Hepatocyte (in vitro differentiated cells): Measurements from ENCODE around the gene GNAL. TPM values are rescaled to one million over a fixed set of nuclear protein-coding genes. Genes with fewer than 3 reads are reported as not detected.

Experiments used
- DNase-seq: peaks from one replicate; pipeline ENCODE4 v3.0.0-alpha.2; 2016; ENCODE audit warnings: low spot score
- H2AFZ ChIP-seq: fragments of 200-600 bp; sonication (generic); 2 replicates; pipeline ENCODE4 v1.6.0; 2016; ENCODE audit warnings: antibody characterized with exemption, mild to moderate bottlenecking
- H3K27ac ChIP-seq: fragments of 200-600 bp; sonication (generic); 2 replicates; pipeline ENCODE4 v1.5.1; 2016; ENCODE audit warnings: mild to moderate bottlenecking
- H3K27me3 ChIP-seq: fragments of 200-600 bp; sonication (generic); 2 replicates; pipeline ENCODE4 v1.6.1; 2016
- H3K36me3 ChIP-seq: fragments of 200-600 bp; sonication (generic); replicated peaks from 2 replicates; pipeline ENCODE4 v1.5.1; 2016; ENCODE audit warnings: low read depth; ENCODE audit not compliant: insufficient read depth
- H3K4me1 ChIP-seq: fragments of 200-600 bp; sonication (generic); 2 replicates; pipeline ENCODE4 v1.5.1; 2016; ENCODE audit warnings: mild to moderate bottlenecking, moderate library complexity; ENCODE audit not compliant: insufficient read depth
- H3K4me2 ChIP-seq: fragments of 200-600 bp; sonication (generic); 2 replicates; pipeline ENCODE4 v1.6.0; 2016
- H3K4me3 ChIP-seq: fragments of 200-600 bp; sonication (generic); 2 replicates; pipeline ENCODE4 v1.5.1; 2016; ENCODE audit warnings: mild to moderate bottlenecking
- H3K79me2 ChIP-seq: fragments of 200-600 bp; sonication (generic); 2 replicates; pipeline ENCODE4 v1.6.0; 2017; ENCODE audit warnings: mild to moderate bottlenecking
- H3K9me2 ChIP-seq: fragments of 200-600 bp; sonication (generic); replicated peaks from 2 replicates; pipeline ENCODE4 v1.6.0; 2017; ENCODE audit warnings: mild to moderate bottlenecking; ENCODE audit not compliant: insufficient read depth
- H3K9me3 ChIP-seq: fragments of 200-600 bp; sonication (generic); 2 replicates; pipeline ENCODE4 v1.5.1; 2016; ENCODE audit warnings: low read depth, mild to moderate bottlenecking
- H4K20me1 ChIP-seq: fragments of 200-600 bp; sonication (generic); 2 replicates; pipeline ENCODE4 v1.6.0; 2016; ENCODE audit warnings: mild to moderate bottlenecking; ENCODE audit not compliant: insufficient read depth, poor library complexity, severe bottlenecking
- EZH2 ChIP-seq: fragments of 200-600 bp; sonication (generic); IDR thresholded peaks from 2 replicates; pipeline ENCODE4 v1.6.1; 2016; ENCODE audit warnings: antibody characterized with exemption, mild to moderate bottlenecking, borderline replicate concordance
- EZH2phosphoT487 ChIP-seq: fragments of 200-600 bp; sonication (generic); IDR thresholded peaks from one replicate; pipeline ENCODE4 v1.6.1; 2018; ENCODE audit warnings: antibody characterized with exemption, mild to moderate bottlenecking, low read depth, moderate library complexity; ENCODE audit not compliant: unreplicated experiment, severe bottlenecking
- WGBS: methylation state at CpG from one replicate; pipeline ENCODE4 v1.1.6; 2016; ENCODE audit warnings: low lambda C conversion rate; ENCODE audit errors: missing lambda C conversion rate; 5-methylcytosine and 5-hydroxymethylcytosine counted together
- polyA plus RNA-seq: library from polyadenylated mRNA; unstranded; fragments of >200 nt; fragmentation: Nextera tagmentation; extraction: Ambion mirVana; gene quantifications from 2 replicates; pipeline ENCODE4 v1.2.1, GENCODE V29; 2016
- total RNA-seq: library from RNA; depleted of rRNA; stranded (reverse); fragments of >200 nt; gene quantifications from 2 replicates; pipeline ENCODE4 v1.2.3, GENCODE V29; 2014
- TF ChIP-seq, protein P1 (sequence below): fragments of 200-600 bp; sonication (generic); IDR thresholded peaks from 2 replicates; pipeline ENCODE4 v1.5.1; 2016; ENCODE audit warnings: antibody characterized with exemption, mild to moderate bottlenecking; ENCODE audit not compliant: poor library complexity

The GNAL gene
- total and polyA plus RNA-seq, 2 experiments from 2014 or later: 4.4 to 5.2 TPM

DNA sequence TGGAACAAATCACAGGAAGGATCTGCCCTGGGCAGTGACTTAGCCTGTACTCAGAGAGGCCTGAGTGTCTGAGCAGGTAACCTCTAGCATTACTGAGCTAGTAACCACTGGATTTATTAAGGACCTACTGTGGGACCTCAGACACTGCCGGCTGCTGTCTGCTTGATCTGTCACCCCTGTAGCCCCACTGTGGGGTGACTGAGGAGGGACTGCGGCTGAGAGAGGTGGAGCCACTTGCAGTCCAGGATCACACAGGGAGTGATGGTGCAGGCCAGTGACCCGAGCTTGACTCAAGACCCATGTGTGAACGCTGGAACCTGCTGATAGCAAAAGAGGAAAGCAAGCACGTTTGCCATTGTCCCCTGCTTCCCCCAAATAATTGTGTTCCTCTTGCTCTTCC lies 177.7 kb downstream of the GNAL start:
- WGBS: 78% methylated on average over 5 of the region's 5 CpGs
- TF ChIP-seq, protein P1, sequence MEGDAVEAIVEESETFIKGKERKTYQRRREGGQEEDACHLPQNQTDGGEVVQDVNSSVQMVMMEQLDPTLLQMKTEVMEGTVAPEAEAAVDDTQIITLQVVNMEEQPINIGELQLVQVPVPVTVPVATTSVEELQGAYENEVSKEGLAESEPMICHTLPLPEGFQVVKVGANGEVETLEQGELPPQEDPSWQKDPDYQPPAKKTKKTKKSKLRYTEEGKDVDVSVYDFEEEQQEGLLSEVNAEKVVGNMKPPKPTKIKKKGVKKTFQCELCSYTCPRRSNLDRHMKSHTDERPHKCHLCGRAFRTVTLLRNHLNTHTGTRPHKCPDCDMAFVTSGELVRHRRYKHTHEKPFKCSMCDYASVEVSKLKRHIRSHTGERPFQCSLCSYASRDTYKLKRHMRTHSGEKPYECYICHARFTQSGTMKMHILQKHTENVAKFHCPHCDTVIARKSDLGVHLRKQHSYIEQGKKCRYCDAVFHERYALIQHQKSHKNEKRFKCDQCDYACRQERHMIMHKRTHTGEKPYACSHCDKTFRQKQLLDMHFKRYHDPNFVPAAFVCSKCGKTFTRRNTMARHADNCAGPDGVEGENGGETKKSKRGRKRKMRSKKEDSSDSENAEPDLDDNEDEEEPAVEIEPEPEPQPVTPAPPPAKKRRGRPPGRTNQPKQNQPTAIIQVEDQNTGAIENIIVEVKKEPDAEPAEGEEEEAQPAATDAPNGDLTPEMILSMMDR: no peak
- no peak for TF ChIP-seq EZH2
- Histone ChIP-seq H4K20me1 (no peaks in the 10 kb centered on the region), H3K36me3 (no peaks in the 10 kb centered on the region), H3K9me2 (no peaks in the 10 kb centered on the region), H3K4me2 (no peak overlapping the region), H2AFZ (no peak overlapping the region), H3K27me3 (no peaks in the 10 kb centered on the region), H3K9me3 (no peaks in the 10 kb centered on the region), H3K27ac (no peak overlapping the region), H3K4me3 (no peak overlapping the region), H3K4me1 (peaks cover 3% of the 10 kb centered on the region), H3K79me2 (no peaks in the 10 kb centered on the region)
- DNase-seq: no peak

DNA sequence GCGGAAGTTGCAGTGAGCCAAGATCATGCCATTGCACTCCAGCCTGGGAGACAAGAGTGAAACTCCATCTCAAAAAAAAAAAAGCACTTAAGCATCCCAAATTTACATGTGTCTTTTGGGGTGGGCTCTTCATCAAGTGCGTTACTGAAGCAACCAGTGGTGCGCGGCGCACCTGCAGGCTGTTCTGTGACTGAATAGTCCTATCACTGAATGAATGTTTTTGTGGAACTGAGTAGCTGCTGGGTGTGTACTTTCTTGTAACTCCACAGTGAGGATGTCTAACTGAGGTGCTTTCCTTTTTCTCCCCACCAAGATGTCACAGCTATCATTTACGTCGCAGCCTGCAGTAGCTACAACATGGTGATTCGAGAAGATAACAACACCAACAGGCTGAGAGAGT lies 179.2 kb downstream of the GNAL start:
- no peaks in the 10 kb centered on the region for H3K4me1 ChIP-seq
- TF ChIP-seq EZH2phosphoT487 (no peak), EZH2 (no peak)
- TF ChIP-seq, protein P1: no peak
- no peak for DNase-seq
- H3K27ac ChIP-seq: no peak overlapping the region
- no peaks in the 10 kb centered on the region for H3K79me2 ChIP-seq
- no peaks in the 10 kb centered on the region for H3K9me2 ChIP-seq
- H4K20me1 ChIP-seq: no peaks in the 10 kb centered on the region
- H3K9me3 ChIP-seq: no peaks in the 10 kb centered on the region
- H3K4me3 ChIP-seq: no peak overlapping the region
- H3K27me3 ChIP-seq: no peaks in the 10 kb centered on the region
- H3K36me3 ChIP-seq: no peaks in the 10 kb centered on the region
- H2AFZ ChIP-seq: no peak overlapping the region
- no peak overlapping the region for H3K4me2 ChIP-seq
- WGBS: 97% methylated on average over 8 of the region's 8 CpGs

DNA sequence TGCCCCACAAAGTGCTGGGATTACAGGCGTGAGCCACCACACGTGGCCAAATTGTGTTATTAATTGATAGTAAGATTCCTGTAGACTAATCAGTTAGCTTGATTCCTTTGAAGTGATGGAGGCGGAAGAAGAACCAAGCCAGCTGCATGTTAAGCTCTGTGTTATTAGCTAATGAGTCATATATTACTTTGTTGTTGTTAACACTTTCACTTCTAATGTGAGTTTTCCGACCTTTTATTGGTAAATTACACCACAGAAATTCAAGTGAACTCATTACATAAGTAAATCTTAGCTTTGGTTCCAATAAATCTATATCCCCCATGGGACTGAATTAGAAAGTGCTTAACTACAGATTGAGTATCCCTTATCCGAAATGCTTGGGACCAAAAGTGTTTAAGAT lies 182.4 kb downstream of the GNAL start:
- Histone ChIP-seq H3K27ac (no peak overlapping the region), H3K79me2 (no peaks in the 10 kb centered on the region), H3K9me3 (no peaks in the 10 kb centered on the region)

More for the DNA sequence above, 182.4 kb downstream of the GNAL start:
- Histone ChIP-seq H3K4me2 (no peak overlapping the region), H3K36me3 (no peaks in the 10 kb centered on the region), H4K20me1 (no peaks in the 10 kb centered on the region), H2AFZ (no peak overlapping the region), H3K4me3 (no peak overlapping the region), H3K9me2 (no peaks in the 10 kb centered on the region), H3K27me3 (no peaks in the 10 kb centered on the region), H3K4me1 (no peaks in the 10 kb centered on the region)
- no peak for DNase-seq
- TF ChIP-seq, protein P1: no peak
- TF ChIP-seq EZH2 (no peak), EZH2phosphoT487 (no peak)
- WGBS: 85% methylated on average over 5 of the region's 5 CpGs
